ENCODE measurements around the gene ZFP64. TPM values are rescaled to one million over a fixed set of nuclear protein-coding genes. Genes with fewer than 3 reads are reported as not detected.

Gene ZFP64
- total and polyA plus RNA-seq, 2 of the 4 experiments (the other 2 are of a cell fraction): 14.3 to 17.1 TPM

- Histone ChIP-seq H3K4ac (ENCODE audit: low read depth, low read length) (no peak overlapping the region), H3K18ac (ENCODE audit: low read depth, low read length) (no peak overlapping the region), H3K14ac (replicated peaks; ENCODE audit: low read depth, low read length) (no peak overlapping the region), H3K36me3 (ENCODE audit: control insufficient read depth, insufficient read depth, low read length) (no peaks in the 10 kb centered on the region), H3K79me1 (ENCODE audit: low read depth in 1 of 2, low read length in 2 of 2) (no peaks in the 10 kb centered on the region), H4K5ac (ENCODE audit: low read depth, low read length) (no peak overlapping the region), H2BK15ac (ENCODE audit: low read depth, low read length) (no peak overlapping the region), H3K4me2 (ENCODE audit: low read depth, low read length) (no peak overlapping the region), H2AK5ac (ENCODE audit: low read depth, low read length) (no peak overlapping the region), H3K4me3 (ENCODE audit: insufficient read depth, low read depth, low read length) (no peak overlapping the region), H2AK9ac (replicated peaks; ENCODE audit: low read depth, low read length, poor library complexity) (no peak overlapping the region), H3K23ac (ENCODE audit: low read depth, low read length) (no peak overlapping the region), H2BK5ac (ENCODE audit: low read depth, low read length, poor library complexity, severe bottlenecking) (no peak overlapping the region), H3K9me3 (ENCODE audit: control insufficient read depth, insufficient read depth, low read length) (no peaks in the 10 kb centered on the region), H3K9ac (ENCODE audit: low read depth, low read length) (no peak overlapping the region), H2BK120ac (ENCODE audit: low read depth, low read length) (no peak overlapping the region), H2BK20ac (ENCODE audit: low read depth, low read length) (no peak overlapping the region), H4K20me1 (ENCODE audit: insufficient read depth, low read length) (no peaks in the 10 kb centered on the region), H4K91ac (ENCODE audit: insufficient read depth, low read depth, low read length) (no peak overlapping the region), H2AFZ (replicated peaks; ENCODE audit: low read length, poor library complexity) (no peak overlapping the region), H3K27ac (ENCODE audit: insufficient read depth, low read length) (no peak overlapping the region), H3K56ac (ENCODE audit: extremely low read depth, insufficient read depth, low read length) (no peak overlapping the region), H3K4me1 (ENCODE audit: control insufficient read depth, insufficient read depth, low read length) (no peaks in the 10 kb centered on the region; the same call in 1 of the 2 replicates), H3K27me3 (ENCODE audit: control insufficient read depth, insufficient read depth, low read length) (peaks cover 3% of the 10 kb centered on the region), H3K9me1 (ENCODE audit: insufficient read depth, low read length) (no peaks in the 10 kb centered on the region), H4K8ac (ENCODE audit: low read depth in 2 of 2, low read length in 2 of 2) (no peak overlapping the region)
- DNase-seq: no peak
- in situ Hi-C loops (cut with MboI; ENCODE audit: low sequenced_read_pairs) (no loop called here), dilution Hi-C loops (cut with HindIII; ENCODE audit: low sequenced_read_pairs, unreplicated experiment) (no loop called here), intact Hi-C loops (cut with micrococcal nuclease) (no loop called here)
- WGBS, 2 experiments (ENCODE audit: extremely low coverage in 2 of 2, insufficient read length in 1 of 2): no CpG with 5 or more reads among the region's 2 CpGs
- CTCF ChIA-PET: no interaction called here
- BruUV-seq (replicated peaks): no TSS peak
- POLR2A ChIA-PET (ENCODE audit: unreplicated experiment): no interaction called here
- no peak for ATAC-seq (ENCODE audit: low read depth)
- TF ChIP-seq BHLHE40 (IDR thresholded peaks at IDR 0.05; ENCODE audit: low read depth, low read length): no peak
- TF ChIP-seq USF2 (IDR thresholded peaks at IDR 0.05; ENCODE audit: low read depth, low read length): no peak
- TF ChIP-seq CTCF (conservative IDR thresholded peaks at IDR 0.05; ENCODE audit: low read depth, low read length): no peak
- TF ChIP-seq MAFK (IDR thresholded peaks at IDR 0.05; ENCODE audit: low read depth, low read length): no peak
- TF ChIP-seq RAD21 (IDR thresholded peaks at IDR 0.05; ENCODE audit: low read length): no peak
- TF ChIP-seq FOS (IDR thresholded peaks at IDR 0.05; ENCODE audit: low read depth, low read length): no peak
- TF ChIP-seq RCOR1 (IDR thresholded peaks at IDR 0.05; ENCODE audit: insufficient replicate concordance, low read length): no peak
- TF ChIP-seq CHD1 (IDR thresholded peaks at IDR 0.05; ENCODE audit: low read depth, low read length): no peak
- TF ChIP-seq ELK1 (IDR thresholded peaks at IDR 0.05; ENCODE audit: borderline replicate concordance, low read depth, low read length): no peak
- TF ChIP-seq MAZ (IDR thresholded peaks at IDR 0.05; ENCODE audit: borderline replicate concordance, low read depth, low read length): no peak
- TF ChIP-seq MXI1 (IDR thresholded peaks at IDR 0.05; ENCODE audit: borderline replicate concordance, low read depth, low read length): no peak
- no peak for TF ChIP-seq SMC3 (IDR thresholded peaks at IDR 0.05; ENCODE audit: low read depth, low read length)
- TF ChIP-seq NFE2L2 (IDR thresholded peaks at IDR 0.05; ENCODE audit: low read depth, low read length): no peak
- no peak for TF ChIP-seq RFX5 (IDR thresholded peaks at IDR 0.05; ENCODE audit: low read depth, low read length)
- TF ChIP-seq CEBPB (IDR thresholded peaks at IDR 0.05; ENCODE audit: low read depth, low read length): no peak
Measured at GRCh38 chr20:52201395-52201794, 9.8 kb upstream of the ZFP64 start.

All from IMR-90 (cell line).